Right lobe of liver (tissue), 4 donors: ENCODE results near the gene GALNTL6.

Experiments used
- CTCF ChIP-seq, 4 donors: fragments of 200-600 bp in 3 of 4; fragments of 450-650 bp in 1 of 4; IDR thresholded peaks; one replicate each; pipeline versions ENCODE4 v1.5.1 to v1.8.0; 2016 to 2022; ENCODE audit warnings: antibody characterized with exemption in 4 of 4, mild to moderate bottlenecking in 2 of 4
- POLR2A ChIP-seq: fragments of 450-650 bp; IDR thresholded peaks from one replicate; pipeline ENCODE4 v1.6.1; 2017; ENCODE audit warnings: antibody characterized with exemption, mild to moderate bottlenecking
- donor health status: DM: no; HTN: no; CAD: no.
- donor health status: DM: no; HTN: no; CAD: no.
- donor health status: DM: no; HTN: yes; CAD: no.

DNA sequence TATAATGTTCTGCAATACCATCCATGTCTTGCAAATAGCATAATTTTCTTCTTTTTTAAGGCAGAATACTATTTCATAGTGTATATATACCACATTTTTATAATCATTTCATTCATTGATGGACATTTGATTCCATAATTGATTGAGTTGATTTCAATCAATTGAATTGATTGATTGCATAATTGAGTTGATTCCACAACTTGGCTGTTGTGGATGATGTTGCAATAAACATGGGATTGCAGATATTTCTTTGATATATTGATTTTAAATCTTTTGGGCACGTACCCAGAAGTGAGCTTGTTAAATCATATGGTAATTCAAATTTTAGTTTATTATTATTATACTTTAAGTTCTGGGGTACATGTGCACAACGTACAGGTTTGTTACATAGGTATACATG lies 232.8 kb downstream of the GALNTL6 start:
- TF ChIP-seq CTCF (IDR thresholded peaks at IDR 0.05), result no peak
- TF ChIP-seq POLR2A, result no peak
